ENCODE data around the gene MED27.
"Not testable (repeated sequence)": the region's sequence is repeated elsewhere in the genome, so short reads cannot be mapped to it uniquely, and the experiment has no call there.

Gene MED27

GRCh38 chr9:132011309-132011708 is 68.4 kb downstream of the MED27 start:
- peaks cover 9% of the 10 kb centered on the region; the same call in 1 of the 2 replicates for H3K36me3 ChIP-seq (ENCODE audit: insufficient read depth, low read length)
- no peak for DNase-seq
- H3K4me1 ChIP-seq (ENCODE audit: insufficient read depth, low read length): no peaks in the 10 kb centered on the region
- no peak overlapping the region for H2AFZ ChIP-seq (ENCODE audit: low read depth, low read length)
- ATAC-seq (ENCODE audit: insufficient read depth, low read depth): no peak
- no peak overlapping the region for H3K9ac ChIP-seq (ENCODE audit: low read depth, low read length)
- TF ChIP-seq, protein P1, sequence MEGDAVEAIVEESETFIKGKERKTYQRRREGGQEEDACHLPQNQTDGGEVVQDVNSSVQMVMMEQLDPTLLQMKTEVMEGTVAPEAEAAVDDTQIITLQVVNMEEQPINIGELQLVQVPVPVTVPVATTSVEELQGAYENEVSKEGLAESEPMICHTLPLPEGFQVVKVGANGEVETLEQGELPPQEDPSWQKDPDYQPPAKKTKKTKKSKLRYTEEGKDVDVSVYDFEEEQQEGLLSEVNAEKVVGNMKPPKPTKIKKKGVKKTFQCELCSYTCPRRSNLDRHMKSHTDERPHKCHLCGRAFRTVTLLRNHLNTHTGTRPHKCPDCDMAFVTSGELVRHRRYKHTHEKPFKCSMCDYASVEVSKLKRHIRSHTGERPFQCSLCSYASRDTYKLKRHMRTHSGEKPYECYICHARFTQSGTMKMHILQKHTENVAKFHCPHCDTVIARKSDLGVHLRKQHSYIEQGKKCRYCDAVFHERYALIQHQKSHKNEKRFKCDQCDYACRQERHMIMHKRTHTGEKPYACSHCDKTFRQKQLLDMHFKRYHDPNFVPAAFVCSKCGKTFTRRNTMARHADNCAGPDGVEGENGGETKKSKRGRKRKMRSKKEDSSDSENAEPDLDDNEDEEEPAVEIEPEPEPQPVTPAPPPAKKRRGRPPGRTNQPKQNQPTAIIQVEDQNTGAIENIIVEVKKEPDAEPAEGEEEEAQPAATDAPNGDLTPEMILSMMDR (IDR thresholded peaks at IDR 0.05; ENCODE audit: borderline replicate concordance, extremely low read depth, low read length, poor library complexity, severe bottlenecking): no peak
- no peak for TF ChIP-seq EZH2 (IDR thresholded peaks at IDR 0.05; ENCODE audit: borderline replicate concordance, low read depth, low read length, severe bottlenecking)
- no peaks in the 10 kb centered on the region for H3K27me3 ChIP-seq (ENCODE audit: insufficient read depth, low read length, poor library complexity)
- no peaks in the 10 kb centered on the region for H3K79me2 ChIP-seq (ENCODE audit: insufficient read depth, low read length)
- no peak overlapping the region for H3K4me3 ChIP-seq (ENCODE audit: low read depth in 1 of 2, low read length in 2 of 2)
- H3K4me2 ChIP-seq (ENCODE audit: insufficient read depth, low read length): no peak overlapping the region
- no peaks in the 10 kb centered on the region for H3K9me3 ChIP-seq (ENCODE audit: insufficient read depth, low read length, severe bottlenecking)
- H3K27ac ChIP-seq (ENCODE audit: low read length): no peak overlapping the region
- peaks cover 5% of the 10 kb centered on the region; the same call in 1 of the 2 replicates for H4K20me1 ChIP-seq (ENCODE audit: insufficient read depth, low read length)

GRCh38 chr9:132010201-132010600 is 69.5 kb downstream of the MED27 start:
- not testable (repeated sequence) for H3K9ac ChIP-seq (ENCODE audit: low read depth, low read length); H3K4me3 ChIP-seq (ENCODE audit: low read depth in 1 of 2, low read length in 2 of 2); H3K4me2 ChIP-seq (ENCODE audit: insufficient read depth, low read length); H4K20me1 ChIP-seq (ENCODE audit: insufficient read depth, low read length); DNase-seq; H3K27ac ChIP-seq (ENCODE audit: low read length); H3K27me3 ChIP-seq (ENCODE audit: insufficient read depth, low read length, poor library complexity); H3K79me2 ChIP-seq (ENCODE audit: insufficient read depth, low read length); H3K9me3 ChIP-seq (ENCODE audit: insufficient read depth, low read length, severe bottlenecking); H3K36me3 ChIP-seq (ENCODE audit: insufficient read depth, low read length); ATAC-seq (ENCODE audit: insufficient read depth, low read depth); H2AFZ ChIP-seq (ENCODE audit: low read depth, low read length); H3K4me1 ChIP-seq (ENCODE audit: insufficient read depth, low read length)

DNA sequence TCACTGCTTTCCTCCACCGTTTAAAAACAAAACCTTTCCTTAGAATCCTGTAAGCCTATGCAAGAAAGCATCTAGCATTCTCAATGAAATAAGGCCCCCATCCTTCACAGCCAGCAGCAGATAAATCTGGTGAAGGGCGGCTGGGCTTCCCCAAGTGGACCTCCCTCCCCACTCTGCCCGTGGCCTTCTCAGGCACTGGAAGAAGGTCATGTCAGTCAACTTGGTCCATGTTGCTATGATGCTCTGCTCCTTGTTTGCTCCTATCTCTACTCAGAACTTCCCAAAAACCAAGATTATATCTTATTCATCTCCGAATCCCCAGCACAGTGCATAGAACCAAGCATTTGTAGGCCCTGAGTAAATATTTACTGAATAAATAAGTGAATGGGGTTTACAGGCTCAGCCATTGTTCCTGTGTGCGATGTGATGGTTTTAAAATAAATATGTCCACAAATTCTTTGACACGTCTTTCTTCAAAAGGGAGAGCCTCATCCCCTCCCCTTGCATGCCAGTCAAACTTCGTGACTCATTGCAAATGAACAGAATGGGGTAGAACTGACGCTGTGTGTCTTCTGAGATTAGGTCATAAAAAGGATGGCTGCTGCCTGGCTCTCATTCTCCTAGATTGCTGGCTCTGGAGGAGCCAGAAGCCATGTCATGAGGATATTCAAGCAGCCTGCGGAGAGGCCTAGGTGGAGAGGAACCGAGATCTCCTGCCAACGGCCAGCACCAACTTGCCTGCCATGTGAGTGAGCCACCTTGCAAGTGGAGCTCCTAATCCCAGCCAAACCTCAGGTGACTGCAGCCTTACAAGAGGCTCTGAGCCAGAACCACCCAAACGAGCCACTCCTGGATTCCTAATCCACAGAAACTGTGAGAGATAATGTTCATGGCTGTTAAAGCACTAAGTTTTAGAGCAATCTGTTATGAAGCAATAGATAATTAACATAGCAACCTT is 70.5 kb downstream of the MED27 start:
- H3K27me3 ChIP-seq (ENCODE audit: insufficient read depth, low read length, poor library complexity): no peaks in the 10 kb centered on the region
- no peaks in the 10 kb centered on the region for H3K79me2 ChIP-seq (ENCODE audit: insufficient read depth, low read length)
- no peaks in the 10 kb centered on the region for H3K4me1 ChIP-seq (ENCODE audit: insufficient read depth, low read length)
- TF ChIP-seq, protein P1 (IDR thresholded peaks at IDR 0.05; ENCODE audit: borderline replicate concordance, extremely low read depth, low read length, poor library complexity, severe bottlenecking): no peak
- TF ChIP-seq EZH2 (IDR thresholded peaks at IDR 0.05; ENCODE audit: borderline replicate concordance, low read depth, low read length, severe bottlenecking): no peak
- no peak overlapping the region for H3K9ac ChIP-seq (ENCODE audit: low read depth, low read length)
- DNase-seq (no peak), ATAC-seq (ENCODE audit: insufficient read depth, low read depth) (no peak)
- H3K36me3 ChIP-seq (ENCODE audit: insufficient read depth, low read length): peaks cover 9% of the 10 kb centered on the region; the same call in 1 of the 2 replicates
- no peak overlapping the region for H3K4me2 ChIP-seq (ENCODE audit: insufficient read depth, low read length)
- no peak overlapping the region for H3K4me3 ChIP-seq (ENCODE audit: low read depth in 1 of 2, low read length in 2 of 2)
- H3K27ac ChIP-seq (ENCODE audit: low read length): no peak overlapping the region
- H4K20me1 ChIP-seq (ENCODE audit: insufficient read depth, low read length): peaks cover 2% of the 10 kb centered on the region; the same call in 1 of the 2 replicates
- H3K9me3 ChIP-seq (ENCODE audit: insufficient read depth, low read length, severe bottlenecking): no peaks in the 10 kb centered on the region
- no peak overlapping the region for H2AFZ ChIP-seq (ENCODE audit: low read depth, low read length)

DNA sequence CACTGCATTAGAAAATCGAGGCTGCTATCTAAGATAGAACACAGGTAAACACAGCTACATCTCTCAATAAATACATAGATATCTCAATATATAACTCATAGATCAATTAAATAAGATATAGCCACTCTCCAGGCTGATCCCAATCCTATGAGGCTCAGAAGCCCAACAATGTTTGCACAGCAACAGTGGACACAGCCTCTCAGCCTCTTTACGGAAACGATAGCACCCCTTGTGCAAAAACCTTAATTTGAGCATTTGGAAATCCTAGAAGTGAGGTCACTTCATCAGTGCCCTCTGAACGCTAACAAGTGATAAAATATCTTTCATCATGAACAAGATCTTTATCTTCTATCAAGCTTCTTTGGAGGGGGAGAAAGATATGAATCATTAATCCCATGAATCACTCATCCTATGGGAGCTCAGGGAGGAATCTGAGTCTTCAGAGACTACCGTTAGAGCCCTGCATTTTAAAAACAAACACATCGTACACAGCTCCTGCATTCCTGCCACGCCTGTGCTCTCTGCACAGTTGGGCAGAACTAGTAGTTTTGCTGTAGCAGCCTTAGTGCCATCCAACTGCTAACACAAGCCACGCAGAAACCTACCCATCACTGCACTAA is 71.4 kb downstream of the MED27 start:
- no peak for DNase-seq
- no peaks in the 10 kb centered on the region for H3K4me1 ChIP-seq (ENCODE audit: insufficient read depth, low read length)
- no peak overlapping the region for H3K4me2 ChIP-seq (ENCODE audit: insufficient read depth, low read length)
- no peak overlapping the region for H3K27ac ChIP-seq (ENCODE audit: low read length)
- H3K36me3 ChIP-seq (ENCODE audit: insufficient read depth, low read length): peaks cover 8% of the 10 kb centered on the region; the same call in 1 of the 2 replicates
- ATAC-seq (ENCODE audit: insufficient read depth, low read depth): no peak
- no peak overlapping the region for H3K4me3 ChIP-seq (ENCODE audit: low read depth in 1 of 2, low read length in 2 of 2)
- H3K79me2 ChIP-seq (ENCODE audit: insufficient read depth, low read length): no peaks in the 10 kb centered on the region
- peaks cover 2% of the 10 kb centered on the region; the same call in 1 of the 2 replicates for H4K20me1 ChIP-seq (ENCODE audit: insufficient read depth, low read length)
- no peak overlapping the region for H2AFZ ChIP-seq (ENCODE audit: low read depth, low read length)
- H3K27me3 ChIP-seq (ENCODE audit: insufficient read depth, low read length, poor library complexity): no peaks in the 10 kb centered on the region
- H3K9me3 ChIP-seq (ENCODE audit: insufficient read depth, low read length, severe bottlenecking): no peaks in the 10 kb centered on the region
- H3K9ac ChIP-seq (ENCODE audit: low read depth, low read length): no peak overlapping the region
- TF ChIP-seq, protein P1 (IDR thresholded peaks at IDR 0.05; ENCODE audit: borderline replicate concordance, extremely low read depth, low read length, poor library complexity, severe bottlenecking): no peak
- TF ChIP-seq EZH2 (IDR thresholded peaks at IDR 0.05; ENCODE audit: borderline replicate concordance, low read depth, low read length, severe bottlenecking): no peak

All from DND-41 (cell line).